NCI-H446 (cell line): ENCODE data around the gene RPS15.
"Not testable (repeated sequence)": the region's sequence is repeated elsewhere in the genome, so short reads cannot be mapped to it uniquely, and the experiment has no call there.

ENCODE experiments used
- DNase-seq, 2 experiments: peaks; one replicate each; lab custom pipeline; 2025; lab: John Stamatoyannopoulos, UW

RPS15 gene

GRCh38 chr19:1435378-1435989 lies 2.7 kb upstream of the RPS15 start:
- no peak for DNase-seq

DNA sequence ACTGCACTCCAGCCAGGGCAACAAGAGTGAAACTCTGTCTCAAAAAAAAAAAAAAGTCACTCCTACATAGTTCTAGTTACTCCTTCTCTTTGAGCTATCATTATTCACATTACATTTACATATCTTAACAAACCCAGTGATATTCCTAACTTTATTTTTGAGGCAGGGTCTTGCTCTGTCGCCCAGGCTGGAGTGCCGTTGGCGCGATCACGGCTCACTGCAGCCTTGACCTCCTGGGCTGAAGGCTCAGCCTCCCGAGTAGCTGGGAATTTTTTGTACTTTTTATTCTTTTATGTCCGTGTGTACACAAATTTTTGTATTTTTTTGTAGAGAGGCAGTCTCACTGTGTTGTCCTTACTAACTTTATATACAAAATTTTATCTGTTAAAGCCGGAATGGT lies 587 bp upstream of the RPS15 start:
- DNase-seq, result no peak

- no peak for DNase-seq
Measured at GRCh38 chr19:1438933-1439354, 748 bp downstream of the RPS15 start.

DNA sequence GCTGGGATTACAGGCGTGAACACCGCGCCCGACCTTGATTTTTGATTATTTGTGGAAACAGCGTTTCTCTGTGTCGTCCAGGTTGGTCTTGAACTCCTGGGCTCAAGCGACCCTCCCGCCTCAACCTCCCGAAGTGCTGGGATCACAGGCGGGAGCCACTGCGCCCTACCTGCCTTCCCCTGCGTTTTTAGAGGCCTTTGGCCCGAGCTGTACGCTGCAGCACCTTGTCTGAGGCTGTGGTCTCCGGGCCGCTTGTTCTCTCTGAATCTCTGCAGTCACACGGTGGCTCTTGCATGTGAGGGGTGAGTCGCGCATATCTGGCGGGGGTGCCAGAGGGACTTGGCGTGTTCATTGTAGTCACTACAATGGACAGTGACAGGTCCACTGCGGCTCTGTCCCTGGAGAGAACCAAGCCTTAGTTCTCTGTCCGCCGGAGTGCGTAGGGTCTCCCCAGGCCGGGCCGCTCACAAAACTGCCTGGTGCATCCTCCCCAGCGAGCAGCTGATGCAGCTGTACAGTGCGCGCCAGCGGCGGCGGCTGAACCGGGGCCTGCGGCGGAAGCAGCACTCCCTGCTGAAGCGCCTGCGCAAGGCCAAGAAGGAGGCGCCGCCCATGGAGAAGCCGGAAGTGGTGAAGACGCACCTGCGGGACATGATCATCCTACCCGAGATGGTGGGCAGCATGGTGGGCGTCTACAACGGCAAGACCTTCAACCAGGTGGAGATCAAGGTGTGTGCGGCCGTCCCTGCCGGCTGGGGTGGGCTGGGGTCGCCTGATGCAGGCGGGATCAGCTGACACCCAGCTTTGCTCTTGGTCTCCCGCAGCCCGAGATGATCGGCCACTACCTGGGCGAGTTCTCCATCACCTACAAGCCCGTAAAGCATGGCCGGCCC lies 1.6 kb downstream of the RPS15 start:
- not testable (repeated sequence) for DNase-seq

DNA sequence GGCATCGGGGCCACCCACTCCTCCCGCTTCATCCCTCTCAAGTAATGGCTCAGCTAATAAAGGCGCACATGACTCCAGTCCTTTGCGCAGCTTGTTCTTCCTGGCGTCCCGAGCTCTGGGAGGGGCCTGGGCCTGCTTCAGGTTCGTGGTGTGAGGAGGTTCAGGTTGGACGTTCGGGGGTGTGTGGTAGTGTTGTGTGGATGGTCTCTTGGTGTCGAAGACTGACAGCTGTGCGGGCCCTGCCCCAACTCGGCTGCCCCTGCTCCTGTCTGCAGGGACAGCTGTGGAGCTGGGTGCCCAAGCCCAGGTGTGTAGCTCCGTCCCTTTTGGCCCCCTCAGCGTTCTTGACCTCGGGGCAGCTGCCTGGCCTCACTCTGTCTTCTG lies 2.2 kb downstream of the RPS15 start:
- DNase-seq, result no peak

DNA sequence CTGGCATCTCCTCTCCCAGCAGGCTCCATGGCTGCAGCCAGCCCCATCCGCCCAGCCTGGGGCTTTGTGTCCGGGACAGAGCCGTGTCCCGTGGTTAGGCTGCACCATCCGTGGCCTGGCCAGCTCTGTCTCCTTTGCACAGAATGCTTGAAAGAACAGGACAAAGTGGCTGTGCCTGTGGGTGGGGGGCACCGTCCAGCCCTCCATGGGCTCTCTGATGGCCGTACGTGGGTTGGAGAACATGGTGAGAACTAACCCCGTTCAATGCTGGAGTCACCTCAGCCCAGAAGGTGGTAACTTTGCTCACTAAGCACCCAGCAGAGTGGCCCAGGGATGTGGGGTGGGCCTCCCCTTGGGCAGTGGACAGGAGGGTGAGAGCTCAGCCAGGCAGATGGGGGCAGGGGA lies 2.8 kb downstream of the RPS15 start:
- DNase-seq, result no peak

DNA sequence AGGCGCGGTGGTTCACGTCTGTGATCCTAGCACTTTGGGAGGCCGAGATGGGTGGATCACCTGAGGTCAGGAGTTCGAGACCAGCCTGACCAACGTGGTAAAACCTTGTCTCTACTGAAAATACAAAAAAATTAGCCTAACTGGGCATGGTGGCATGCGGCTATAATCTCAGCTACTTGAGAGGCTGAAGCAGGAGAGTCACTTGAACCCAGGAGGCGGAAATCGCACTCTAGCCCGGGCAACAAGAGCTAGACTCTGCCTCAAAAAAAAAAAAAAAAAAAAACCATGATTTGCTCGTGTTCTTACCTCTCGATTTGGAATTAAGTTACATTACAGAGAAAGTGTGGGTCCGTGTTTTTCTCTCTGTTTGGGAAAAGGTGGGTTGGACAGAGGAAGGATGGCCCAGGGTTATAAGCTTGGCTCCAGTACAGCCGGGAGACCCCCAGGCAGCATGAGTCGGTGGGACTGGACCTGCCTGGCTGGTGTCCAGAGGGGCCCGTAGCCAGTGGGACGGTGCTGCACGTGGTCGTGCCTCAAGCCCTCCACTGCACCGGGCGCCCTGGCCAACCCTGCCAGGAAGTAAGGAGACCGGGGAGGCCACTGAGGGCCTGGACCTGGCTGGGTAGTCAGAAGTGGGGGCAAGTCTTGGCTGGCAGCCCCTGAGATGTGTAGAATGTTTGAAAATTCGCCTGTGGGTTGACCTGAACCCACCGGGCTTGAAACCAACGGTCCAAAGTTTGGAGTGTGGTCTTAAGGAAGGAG lies 3.7 kb downstream of the RPS15 start:
- DNase-seq, result no peak

DNA sequence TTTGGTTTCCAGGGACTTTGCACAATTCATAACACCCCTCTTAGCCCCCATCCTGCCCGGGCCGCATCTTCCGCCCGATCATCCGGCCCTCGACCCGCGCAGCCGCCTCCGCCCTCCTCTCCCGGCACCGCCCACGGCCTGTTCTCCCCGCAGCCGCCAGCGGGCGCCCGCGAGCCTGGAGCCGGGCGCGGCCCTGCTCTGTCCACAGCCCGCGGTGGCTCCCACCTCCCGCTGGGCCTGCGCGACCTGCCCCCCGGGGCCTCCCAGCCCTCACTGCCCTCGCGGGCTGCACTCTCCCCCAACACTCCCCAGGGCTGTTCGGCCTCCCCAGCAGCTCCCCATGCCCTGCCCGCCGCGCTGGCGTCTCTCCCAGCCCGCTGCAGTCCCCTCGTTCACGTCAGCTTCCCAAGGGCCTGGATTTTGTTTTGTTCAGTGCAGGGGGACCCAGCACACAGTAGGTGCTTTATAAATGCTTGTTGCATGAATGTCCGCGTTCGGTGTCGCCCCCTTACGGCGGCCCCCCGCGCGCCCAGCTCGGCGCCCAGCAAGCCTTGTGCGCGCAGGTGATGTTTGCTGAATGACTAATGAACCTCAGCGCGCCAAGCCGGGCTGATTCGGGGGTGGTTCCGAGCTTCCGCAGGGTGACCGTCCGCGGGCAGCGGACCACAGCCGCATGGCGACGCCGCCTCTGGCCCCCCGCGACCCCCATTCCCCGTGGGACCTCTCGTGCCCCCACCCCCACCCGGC lies 7.2 kb downstream of the RPS15 start:
- peak; percentile 71 to 83 for DNase-seq

DNA sequence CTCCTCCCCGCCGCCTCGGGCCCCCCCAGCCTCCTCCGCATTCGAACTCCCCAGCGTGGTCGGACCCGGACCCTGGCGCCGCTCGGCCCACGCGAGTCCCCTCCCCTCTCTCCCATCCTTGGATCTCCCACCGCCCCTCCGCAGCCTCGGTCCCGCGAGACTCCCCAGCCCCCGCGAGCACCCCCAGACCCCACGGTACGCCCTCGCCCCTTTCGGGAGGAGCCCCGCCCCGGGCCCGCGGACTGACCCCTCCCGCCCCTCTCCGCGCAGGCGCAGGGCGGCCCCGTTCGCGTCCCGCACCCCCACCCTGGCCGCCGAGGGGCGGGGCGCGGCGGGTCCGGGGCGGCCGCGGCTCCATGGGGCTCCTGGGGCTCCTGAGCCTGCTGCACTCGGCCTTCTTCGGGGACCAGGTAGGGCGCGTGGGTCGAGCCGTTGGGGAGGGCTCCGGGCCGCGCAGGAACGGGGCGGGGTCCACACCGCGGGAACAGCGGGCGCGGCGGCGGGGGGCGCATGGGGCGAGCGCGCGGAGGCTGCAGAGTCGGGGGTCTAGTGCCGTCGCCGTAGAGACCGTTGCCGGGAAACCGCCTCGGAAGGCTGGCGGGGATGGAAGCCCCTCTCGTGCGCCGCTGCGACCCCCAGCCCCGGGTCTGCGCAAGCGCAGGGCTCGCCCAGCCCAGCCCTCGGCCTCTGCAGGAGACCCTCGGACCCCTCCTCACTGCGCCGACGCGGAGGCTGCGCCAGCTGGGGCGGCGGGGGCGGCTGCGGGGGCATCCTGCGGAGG lies 7.9 kb downstream of the RPS15 start:
- peak; percentile 26 to 84 for DNase-seq

GRCh38 chr19:1446713-1447481 lies 8.7 kb downstream of the RPS15 start:
- DNase-seq, result peak in 1 of 2 experiments; percentile 38

DNA sequence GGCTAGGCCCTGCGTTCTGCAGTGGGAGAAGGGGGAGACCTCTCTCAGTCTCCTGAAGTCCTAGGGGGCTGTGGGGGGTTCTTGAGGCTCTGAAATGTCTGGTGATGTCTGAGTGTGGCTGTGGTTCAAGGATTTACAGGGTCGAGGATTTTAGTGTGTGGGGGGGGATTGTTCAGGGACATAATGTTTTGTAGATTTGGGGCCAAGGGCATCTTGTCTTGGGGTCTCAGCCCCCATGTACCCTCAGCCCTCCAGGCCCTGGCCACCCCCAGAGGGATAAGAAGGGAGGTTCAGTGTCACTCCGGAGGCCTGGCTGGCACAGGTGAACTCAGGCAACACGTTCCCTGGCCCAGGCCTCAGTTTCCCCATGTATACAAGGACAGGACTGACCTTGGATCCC lies 9.3 kb downstream of the RPS15 start:
- no peak for DNase-seq

DNA sequence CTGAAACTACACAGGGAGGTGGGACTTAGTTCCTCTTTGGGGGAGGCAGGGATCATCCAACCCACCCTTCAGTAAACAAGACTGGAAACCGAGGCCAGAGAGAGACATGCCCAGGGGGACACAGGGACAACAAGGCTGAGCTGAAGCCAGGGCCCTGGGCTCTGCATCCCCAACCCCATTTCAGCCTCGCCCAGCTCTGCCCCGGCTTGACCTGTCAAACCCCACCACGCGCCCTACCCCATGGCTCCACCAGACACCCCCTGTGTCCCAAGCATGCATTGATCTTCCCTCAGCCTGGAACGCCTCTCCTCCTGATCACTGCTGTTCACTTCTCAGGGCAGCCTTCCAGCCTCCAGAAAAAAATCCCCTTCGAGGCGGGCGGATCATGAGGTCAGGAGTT lies 9.7 kb downstream of the RPS15 start:
- no peak for DNase-seq

DNA sequence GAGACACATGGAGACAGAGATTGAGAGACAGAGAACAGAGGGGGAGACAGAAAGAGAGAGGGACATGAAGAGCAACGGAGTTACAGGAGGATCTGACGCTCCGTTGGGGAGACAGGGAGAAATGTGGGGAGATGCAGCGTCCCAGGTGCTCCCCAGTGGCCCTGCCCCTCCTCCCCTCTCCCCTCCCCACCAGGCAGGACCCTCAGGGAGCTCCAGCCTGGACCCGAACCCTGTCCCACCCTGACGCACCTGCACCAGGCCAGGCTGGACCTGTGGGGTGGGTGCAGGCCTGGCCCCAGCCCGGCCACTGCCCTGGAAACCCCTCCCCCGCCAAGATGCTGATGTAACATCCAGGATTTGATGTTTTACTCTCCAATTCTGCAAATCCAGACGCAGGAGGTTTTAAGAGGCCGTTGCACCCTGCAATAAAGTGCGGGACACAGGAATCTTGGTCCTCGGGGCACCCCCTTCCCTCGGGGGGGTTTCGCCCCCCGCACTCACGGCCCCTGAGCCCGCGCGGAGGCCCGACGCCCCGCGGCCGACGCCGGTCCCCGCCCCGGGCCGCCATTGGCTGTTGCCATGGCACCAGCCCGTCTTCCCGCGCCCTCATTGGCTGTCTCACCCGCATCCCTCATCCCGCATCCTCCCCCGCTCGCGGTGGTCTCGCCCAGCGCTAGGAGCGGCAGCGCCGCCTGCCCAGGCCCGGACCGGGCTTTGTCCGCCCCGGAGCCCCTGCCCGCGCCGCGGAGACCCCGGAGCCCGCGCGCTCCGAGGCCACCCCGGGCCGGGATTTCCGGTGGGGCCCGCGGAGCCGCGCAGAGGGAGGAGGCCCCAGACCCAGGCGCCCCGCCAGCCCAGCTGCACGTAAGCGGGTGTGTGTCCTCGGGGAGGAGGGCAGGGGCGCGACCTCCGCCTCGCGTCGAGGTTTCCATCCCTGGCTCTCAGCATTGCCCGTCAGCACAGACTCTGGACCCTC lies 11.6 kb downstream of the RPS15 start, which contains the start of gene APC2:
Gene APC2, plus strand, starts transcription at position 655 of the 976 bp plus-strand sequence. CDS start 2,881 bp downstream, outside the sequence.
- DNase-seq, result peak in 1 of 2 experiments; percentile 62

- no peak for DNase-seq
Measured at GRCh38 chr19:1450735-1451731, 12.8 kb downstream of the RPS15 start.

DNA sequence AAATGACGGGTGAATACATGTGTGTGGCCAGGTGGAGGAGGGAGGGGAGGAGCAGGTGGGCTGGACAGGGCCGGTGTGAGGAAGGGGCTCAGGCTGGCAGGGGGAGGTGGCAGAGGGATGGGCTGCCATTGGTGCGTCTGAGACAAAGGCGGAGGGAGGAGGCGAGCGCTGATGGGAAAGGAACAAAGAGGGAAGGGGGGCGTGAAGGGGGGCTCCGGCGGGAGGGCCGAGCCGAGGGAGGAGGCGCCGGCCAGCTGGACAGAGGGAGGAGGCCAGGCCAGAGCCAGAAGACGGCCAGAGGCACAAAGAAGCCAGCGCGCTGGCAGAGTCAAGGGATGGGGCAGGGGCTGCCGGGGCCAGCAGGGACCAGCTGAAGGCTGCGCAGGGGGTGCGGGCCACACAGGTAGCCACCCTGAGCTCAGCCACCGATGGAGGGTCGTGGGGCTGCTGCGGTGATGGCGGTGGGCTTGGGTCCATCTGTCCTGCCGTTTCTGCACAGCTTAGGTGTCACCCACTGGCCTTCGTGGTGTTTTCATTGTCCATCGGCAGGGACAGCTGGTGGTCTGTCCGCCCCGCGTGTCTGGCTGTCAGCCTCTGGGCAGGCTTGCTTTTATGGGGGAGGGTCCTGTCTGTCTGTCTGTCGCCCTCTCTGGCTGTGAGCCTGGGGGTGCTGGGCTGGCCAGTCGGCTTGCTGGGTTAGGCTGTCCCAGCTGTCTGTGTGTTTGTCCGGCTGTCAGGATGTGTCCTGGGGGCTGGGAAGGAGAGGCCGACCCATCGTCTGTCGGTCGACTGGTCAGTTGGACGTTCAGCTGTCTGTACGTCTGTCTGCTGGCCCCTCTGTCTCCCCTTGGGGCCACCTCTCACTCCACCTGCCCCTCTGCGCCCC lies 14.0 kb downstream of the RPS15 start:
- no peak for DNase-seq

DNA sequence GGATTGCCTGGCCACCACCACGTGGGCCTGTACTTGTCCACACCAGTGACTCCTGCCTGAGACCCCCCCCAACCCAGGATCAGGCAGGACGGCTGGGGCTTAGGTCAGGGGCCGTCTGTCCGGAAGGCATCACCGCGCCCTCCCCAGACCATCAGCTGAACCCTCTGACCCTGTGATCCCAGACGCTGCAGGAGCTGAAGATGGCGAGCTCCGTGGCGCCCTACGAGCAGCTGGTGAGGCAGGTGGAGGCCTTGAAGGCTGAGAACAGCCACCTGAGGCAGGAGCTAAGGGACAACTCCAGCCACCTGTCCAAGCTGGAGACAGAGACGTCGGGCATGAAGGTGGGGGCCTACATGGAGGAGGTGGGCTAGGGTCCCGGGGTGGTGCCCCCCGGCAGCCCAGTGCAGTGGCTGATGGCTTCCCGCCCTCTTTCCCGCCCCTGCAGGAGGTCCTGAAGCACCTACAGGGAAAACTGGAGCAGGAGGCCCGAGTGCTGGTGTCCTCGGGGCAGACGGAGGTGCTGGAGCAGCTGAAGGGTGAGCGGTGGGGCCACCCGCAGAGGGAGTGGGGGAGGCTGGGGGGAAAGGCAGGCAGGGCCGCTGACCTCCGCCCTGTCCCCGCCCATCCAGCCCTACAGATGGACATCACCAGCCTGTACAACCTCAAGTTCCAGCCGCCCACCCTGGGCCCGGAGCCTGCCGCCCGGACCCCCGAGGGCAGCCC lies 14.8 kb downstream of the RPS15 start:
- no peak for DNase-seq
